GM12874 (cell line): ENCODE data around the gene GPC5.

Source experiments
- TF ChIP-seq, protein P1 (sequence below): IDR thresholded peaks from 2 replicates; pipeline ENCODE4 v1.5.1; 2011; ENCODE audit warnings: low read depth, mild to moderate bottlenecking, control low read depth, low read length, moderate library complexity; ENCODE audit not compliant: insufficient read depth

GPC5 gene

DNA sequence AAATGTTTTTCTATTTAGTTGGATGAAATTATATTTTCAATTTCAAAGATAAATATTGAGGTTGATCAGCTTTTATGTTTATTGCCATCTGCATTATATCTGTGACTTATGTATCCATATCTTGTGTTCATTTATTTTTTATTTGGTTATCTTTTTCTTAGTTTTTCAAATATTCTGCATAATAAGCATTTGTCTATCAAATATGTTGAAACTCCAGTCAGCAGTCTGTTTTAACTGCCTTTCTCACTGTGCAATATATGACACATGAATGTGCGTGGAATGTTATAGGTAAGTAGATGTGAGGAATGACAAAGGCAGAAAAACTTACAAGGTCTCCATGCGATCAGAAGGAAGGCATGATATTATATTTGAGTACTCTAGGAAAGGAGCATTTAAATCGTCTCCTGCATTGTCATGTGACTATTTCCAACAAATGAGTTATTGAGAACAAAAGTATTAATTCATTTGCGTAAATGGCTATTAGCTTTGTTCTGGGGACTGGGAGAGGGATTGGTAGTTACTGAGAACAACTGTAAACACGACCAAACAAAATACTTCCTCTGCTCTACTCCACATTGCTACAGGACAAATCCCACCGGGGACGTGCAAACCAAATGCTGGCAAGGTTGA, 318.1 kb downstream of the GPC5 start:
- TF ChIP-seq, protein P1, sequence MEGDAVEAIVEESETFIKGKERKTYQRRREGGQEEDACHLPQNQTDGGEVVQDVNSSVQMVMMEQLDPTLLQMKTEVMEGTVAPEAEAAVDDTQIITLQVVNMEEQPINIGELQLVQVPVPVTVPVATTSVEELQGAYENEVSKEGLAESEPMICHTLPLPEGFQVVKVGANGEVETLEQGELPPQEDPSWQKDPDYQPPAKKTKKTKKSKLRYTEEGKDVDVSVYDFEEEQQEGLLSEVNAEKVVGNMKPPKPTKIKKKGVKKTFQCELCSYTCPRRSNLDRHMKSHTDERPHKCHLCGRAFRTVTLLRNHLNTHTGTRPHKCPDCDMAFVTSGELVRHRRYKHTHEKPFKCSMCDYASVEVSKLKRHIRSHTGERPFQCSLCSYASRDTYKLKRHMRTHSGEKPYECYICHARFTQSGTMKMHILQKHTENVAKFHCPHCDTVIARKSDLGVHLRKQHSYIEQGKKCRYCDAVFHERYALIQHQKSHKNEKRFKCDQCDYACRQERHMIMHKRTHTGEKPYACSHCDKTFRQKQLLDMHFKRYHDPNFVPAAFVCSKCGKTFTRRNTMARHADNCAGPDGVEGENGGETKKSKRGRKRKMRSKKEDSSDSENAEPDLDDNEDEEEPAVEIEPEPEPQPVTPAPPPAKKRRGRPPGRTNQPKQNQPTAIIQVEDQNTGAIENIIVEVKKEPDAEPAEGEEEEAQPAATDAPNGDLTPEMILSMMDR: no peak

DNA sequence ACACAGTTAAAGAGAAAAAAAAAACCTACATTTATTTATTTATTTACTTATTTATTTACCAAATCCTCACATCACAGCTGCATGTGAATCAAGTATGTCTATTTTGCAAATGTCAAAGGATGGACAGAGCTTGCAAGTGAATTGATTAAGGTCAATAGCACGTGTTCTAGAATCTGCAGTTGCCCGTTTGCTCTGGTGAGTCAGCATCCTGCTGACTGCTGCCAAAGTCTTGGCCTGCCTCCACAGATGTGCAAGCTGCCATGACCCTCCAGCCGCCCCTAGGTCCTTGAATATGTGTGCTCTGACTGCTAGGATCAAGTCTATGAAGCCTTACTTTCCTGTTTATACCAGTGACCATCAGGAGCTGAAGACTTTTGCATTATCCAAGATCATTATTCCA, 320.6 kb downstream of the GPC5 start:
- TF ChIP-seq, protein P1: no peak

DNA sequence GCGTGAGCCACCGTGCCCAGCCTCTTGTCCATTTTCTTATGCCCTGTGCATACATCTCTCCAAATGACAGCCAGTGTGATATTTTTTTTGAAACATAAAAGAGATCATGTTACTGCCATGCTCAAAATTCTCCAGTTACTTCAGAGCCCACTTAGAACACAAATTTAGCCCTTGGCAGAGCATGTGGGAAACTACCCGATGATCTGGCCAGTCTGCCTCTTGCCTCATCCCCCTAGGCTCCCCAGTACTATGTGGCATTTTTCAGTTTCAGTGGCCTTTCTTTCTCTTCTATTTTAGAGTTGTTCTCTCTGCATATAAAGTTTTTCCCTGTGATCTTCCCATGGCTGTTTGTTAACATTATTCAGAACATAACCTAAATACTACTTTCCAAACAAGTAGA, 323.0 kb downstream of the GPC5 start:
- TF ChIP-seq, protein P1: no peak

DNA sequence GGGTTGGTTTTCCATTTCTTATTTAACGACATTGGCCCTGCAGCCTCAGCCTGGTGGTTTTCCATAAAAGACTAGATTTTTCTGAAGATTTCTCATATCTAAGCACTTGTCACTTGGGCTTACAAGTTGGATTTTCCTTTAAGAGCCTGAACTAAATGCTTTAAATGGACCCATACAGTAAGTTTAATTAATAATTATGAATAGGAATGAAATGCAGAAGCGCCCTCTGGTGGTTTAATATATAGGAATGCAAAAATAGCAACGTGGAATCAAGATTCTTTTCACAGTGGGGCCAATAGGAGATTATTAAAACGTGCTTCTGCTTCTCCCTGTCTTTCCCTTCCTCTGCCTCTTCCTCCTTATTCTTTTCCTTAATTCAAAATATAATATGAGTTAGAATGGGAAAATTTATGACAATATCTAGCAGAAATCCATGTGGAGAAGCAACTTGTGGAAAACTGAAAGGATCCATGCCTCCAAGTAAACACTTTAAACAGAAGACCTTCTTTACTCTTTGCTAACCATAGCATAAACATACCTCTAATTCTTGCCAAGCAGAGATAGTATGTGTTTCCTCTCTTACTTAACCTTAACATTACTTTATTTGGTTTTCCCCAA, 324.0 kb downstream of the GPC5 start:
- TF ChIP-seq, protein P1: peak; percentile 28

DNA sequence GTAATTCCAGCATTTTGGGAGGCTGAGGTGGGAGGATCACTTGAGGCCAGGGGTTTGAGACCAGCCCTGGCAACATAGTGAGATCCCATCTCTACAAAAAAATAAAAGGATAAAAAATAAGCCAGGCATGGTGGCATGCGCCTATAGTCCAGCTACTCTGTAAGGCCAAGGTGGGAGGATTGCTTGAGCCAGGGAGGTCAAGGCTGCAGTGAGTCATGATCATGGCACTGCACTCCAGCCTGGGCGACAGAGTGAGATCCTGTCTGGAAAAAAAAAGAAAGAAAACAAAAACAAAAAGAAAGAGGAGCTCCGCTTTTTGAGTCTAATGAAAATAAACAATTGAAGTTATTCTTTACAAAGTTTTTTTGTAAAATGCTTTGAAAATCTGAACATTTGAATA, 326.2 kb downstream of the GPC5 start:
- TF ChIP-seq, protein P1: no peak

DNA sequence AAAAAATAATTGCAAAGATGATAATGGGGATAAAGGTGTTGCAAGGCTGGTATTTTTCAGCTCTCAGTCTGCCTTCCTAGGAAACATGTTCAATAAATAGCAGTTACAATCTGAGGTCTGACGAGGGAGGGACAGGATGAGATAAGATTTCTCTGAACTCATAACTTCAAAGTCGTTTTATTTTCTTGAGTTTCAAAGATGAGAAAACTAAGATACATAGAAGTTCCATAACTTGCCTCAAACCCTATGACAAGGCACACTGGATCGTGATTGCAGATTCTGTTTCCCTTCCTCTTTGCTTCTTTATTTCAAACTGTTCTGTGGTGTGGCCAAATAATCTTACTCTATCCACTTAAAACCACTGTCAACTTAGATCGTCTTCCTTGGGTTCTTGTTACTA, 327.2 kb downstream of the GPC5 start:
- TF ChIP-seq, protein P1: no peak

DNA sequence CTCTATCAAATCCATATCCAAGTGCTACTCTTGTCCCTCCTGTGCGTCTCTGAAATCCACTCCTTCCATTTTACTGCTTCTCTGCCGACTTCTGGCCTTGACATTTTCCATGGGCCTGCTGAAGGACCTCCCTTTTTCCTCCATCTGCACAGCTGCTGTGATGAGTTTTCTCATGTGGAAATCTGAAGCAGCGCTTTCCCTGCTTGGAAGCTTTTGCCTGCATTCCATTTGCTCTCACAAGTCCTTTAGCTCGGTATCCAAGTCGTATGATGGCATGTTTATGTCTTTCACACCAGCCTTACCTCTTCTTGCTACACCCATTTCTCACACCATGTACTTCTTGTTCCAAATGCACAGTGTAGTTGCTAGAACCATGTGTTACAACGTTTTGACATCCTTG, 328.2 kb downstream of the GPC5 start:
- TF ChIP-seq, protein P1: no peak
